ENCODE results near the gene SRSF2.
"Not testable (repeated sequence)": the region's sequence is repeated elsewhere in the genome, so short reads cannot be mapped to it uniquely, and the experiment has no call there.

SRSF2 gene

GRCh38 chr17:76726231-76726775, 10.8 kb downstream of the SRSF2 start, which contains the start of gene JMJD6:
JMJD6 (minus strand) TSS chr17:76726606; CDS start chr17:76726475, 131 bp downstream.
- peak within 1 kb of the TSS; percentile 87 for H3K9ac ChIP-seq (ENCODE audit: low read length)
- peak within 1 kb of the TSS; percentile 94 for H3K18ac ChIP-seq (ENCODE audit: low read length)
- H3K4me2 ChIP-seq (ENCODE audit: low read length) = peak within 1 kb of the TSS; percentile 93
- H2BK15ac ChIP-seq (replicated peaks; ENCODE audit: low read depth) = no peak within 1 kb of the TSS
- no peaks in the 10 kb centered on the region for H3K27me3 ChIP-seq (ENCODE audit: insufficient read depth, low read length, poor library complexity)
- H3K4ac ChIP-seq (ENCODE audit: low read depth, low read length) = peak within 1 kb of the TSS; percentile 90
- DNase-seq = peak; percentile 98
- H2BK120ac ChIP-seq (ENCODE audit: low read depth, low read length) = peak within 1 kb of the TSS; percentile 54
- H3K4me1 ChIP-seq (ENCODE audit: control insufficient read depth, low read depth, low read length) = peaks cover 2% of the 10 kb centered on the region
- H3K4me3 ChIP-seq (ENCODE audit: low read length) = peak within 1 kb of the TSS; percentile 94
- WGBS (ENCODE audit: extremely low coverage, insufficient coverage, low lambda C conversion rate) = no CpG with 5 or more reads among the region's 60 CpGs
- peaks cover 15% of the 10 kb centered on the region for H3K79me2 ChIP-seq (ENCODE audit: control insufficient read depth, insufficient read depth, low read length)
- no peak within 1 kb of the TSS for H2AK5ac ChIP-seq (ENCODE audit: low read length)
- peak within 1 kb of the TSS; percentile 87 for H3K27ac ChIP-seq (ENCODE audit: low read depth, low read length)
- H2BK5ac ChIP-seq (ENCODE audit: low read length) = peak within 1 kb of the TSS; percentile 86
- H4K5ac ChIP-seq (ENCODE audit: low read length) = no peak within 1 kb of the TSS
- H3K56ac ChIP-seq (ENCODE audit: low read length) = peak within 1 kb of the TSS; percentile 96
- H3K79me1 ChIP-seq (ENCODE audit: low read length) = peaks cover 6% of the 10 kb centered on the region
- H3K23ac ChIP-seq (ENCODE audit: low read length) = peak within 1 kb of the TSS; percentile 57
- peaks cover 7% of the 10 kb centered on the region for H3K36me3 ChIP-seq (ENCODE audit: control insufficient read depth, insufficient read depth, low read length)
- no peak within 1 kb of the TSS for H4K8ac ChIP-seq (ENCODE audit: low read depth, low read length)

GRCh38 chr17:76725580-76726230, 11.4 kb downstream of the SRSF2 start:
- H2BK120ac ChIP-seq (ENCODE audit: low read depth, low read length) = no peak overlapping the region
- peak overlapping the region; percentile 93 for H3K56ac ChIP-seq (ENCODE audit: low read length)
- no CpG with 5 or more reads among the region's 38 CpGs for whole genome bisulfite sequencing (ENCODE audit: extremely low coverage, insufficient coverage, low lambda C conversion rate)
- H3K4me3 ChIP-seq (ENCODE audit: low read length) = peak overlapping the region; percentile 94
- H3K18ac ChIP-seq (ENCODE audit: low read length) = peak overlapping the region; percentile 53
- H2BK15ac ChIP-seq (replicated peaks; ENCODE audit: low read depth) = no peak overlapping the region
- H3K27me3 ChIP-seq (ENCODE audit: insufficient read depth, low read length, poor library complexity) = no peaks in the 10 kb centered on the region
- H2AK5ac ChIP-seq (ENCODE audit: low read length) = no peak overlapping the region
- H3K79me2 ChIP-seq (ENCODE audit: control insufficient read depth, insufficient read depth, low read length) = peaks cover 15% of the 10 kb centered on the region
- H3K4ac ChIP-seq (ENCODE audit: low read depth, low read length) = peak overlapping the region; percentile 20
- H2BK5ac ChIP-seq (ENCODE audit: low read length) = no peak overlapping the region
- DNase-seq = peak; percentile 42
- peak overlapping the region; percentile 57 for H3K23ac ChIP-seq (ENCODE audit: low read length)
- H3K36me3 ChIP-seq (ENCODE audit: control insufficient read depth, insufficient read depth, low read length) = peaks cover 10% of the 10 kb centered on the region
- peak overlapping the region; percentile 87 for H3K27ac ChIP-seq (ENCODE audit: low read depth, low read length)
- no peak overlapping the region for H4K5ac ChIP-seq (ENCODE audit: low read length)
- H4K8ac ChIP-seq (ENCODE audit: low read depth, low read length) = no peak overlapping the region
- peaks cover 6% of the 10 kb centered on the region for H3K79me1 ChIP-seq (ENCODE audit: low read length)
- peak overlapping the region; percentile 93 for H3K4me2 ChIP-seq (ENCODE audit: low read length)
- peaks cover 2% of the 10 kb centered on the region for H3K4me1 ChIP-seq (ENCODE audit: control insufficient read depth, low read depth, low read length)
- peak overlapping the region; percentile 85 for H3K9ac ChIP-seq (ENCODE audit: low read length)

- Histone ChIP-seq H3K18ac (ENCODE audit: low read length) (no peak overlapping the region), H2BK120ac (ENCODE audit: low read depth, low read length) (no peak overlapping the region), H2BK5ac (ENCODE audit: low read length) (no peak overlapping the region), H3K4me1 (ENCODE audit: control insufficient read depth, low read depth, low read length) (peaks cover 2% of the 10 kb centered on the region), H2AK5ac (ENCODE audit: low read length) (no peak overlapping the region), H3K9ac (ENCODE audit: low read length) (no peak overlapping the region), H3K56ac (ENCODE audit: low read length) (no peak overlapping the region), H3K4ac (ENCODE audit: low read depth, low read length) (no peak overlapping the region), H3K79me2 (ENCODE audit: control insufficient read depth, insufficient read depth, low read length) (peaks cover 15% of the 10 kb centered on the region), H3K4me3 (ENCODE audit: low read length) (no peak overlapping the region), H4K5ac (ENCODE audit: low read length) (no peak overlapping the region), H3K79me1 (ENCODE audit: low read length) (peaks cover 6% of the 10 kb centered on the region), H3K23ac (ENCODE audit: low read length) (no peak overlapping the region), H3K4me2 (ENCODE audit: low read length) (no peak overlapping the region), H3K27me3 (ENCODE audit: insufficient read depth, low read length, poor library complexity) (no peaks in the 10 kb centered on the region), H3K27ac (ENCODE audit: low read depth, low read length) (no peak overlapping the region), H4K8ac (ENCODE audit: low read depth, low read length) (no peak overlapping the region), H3K36me3 (ENCODE audit: control insufficient read depth, insufficient read depth, low read length) (peaks cover 17% of the 10 kb centered on the region), H2BK15ac (replicated peaks; ENCODE audit: low read depth) (no peak overlapping the region)
- no CpG with 5 or more reads among the region's 9 CpGs for WGBS (ENCODE audit: extremely low coverage, insufficient coverage, low lambda C conversion rate)
- no peak for DNase-seq
These were observed 13.3 kb downstream of the SRSF2 start for GRCh38 chr17:76723812-76724211.

- H3K56ac ChIP-seq (ENCODE audit: low read length); H2BK5ac ChIP-seq (ENCODE audit: low read length); H3K4me3 ChIP-seq (ENCODE audit: low read length); H3K9ac ChIP-seq (ENCODE audit: low read length); H3K27me3 ChIP-seq (ENCODE audit: insufficient read depth, low read length, poor library complexity); H2AK5ac ChIP-seq (ENCODE audit: low read length); H3K4ac ChIP-seq (ENCODE audit: low read depth, low read length); H2BK15ac ChIP-seq (replicated peaks; ENCODE audit: low read depth); H3K4me1 ChIP-seq (ENCODE audit: control insufficient read depth, low read depth, low read length); H3K18ac ChIP-seq (ENCODE audit: low read length); H4K5ac ChIP-seq (ENCODE audit: low read length); H3K79me1 ChIP-seq (ENCODE audit: low read length); H3K27ac ChIP-seq (ENCODE audit: low read depth, low read length); H2BK120ac ChIP-seq (ENCODE audit: low read depth, low read length); H3K4me2 ChIP-seq (ENCODE audit: low read length); H4K8ac ChIP-seq (ENCODE audit: low read depth, low read length); DNase-seq; H3K23ac ChIP-seq (ENCODE audit: low read length): not testable (repeated sequence)
- Histone ChIP-seq H3K36me3 (ENCODE audit: control insufficient read depth, insufficient read depth, low read length) (peaks cover 22% of the 10 kb centered on the region), H3K79me2 (ENCODE audit: control insufficient read depth, insufficient read depth, low read length) (peaks cover 14% of the 10 kb centered on the region)
- no CpG with 5 or more reads among the region's 8 CpGs for WGBS (ENCODE audit: extremely low coverage, insufficient coverage, low lambda C conversion rate)
These were observed 14.2 kb downstream of the SRSF2 start for GRCh38 chr17:76722977-76723376.

- peaks cover 6% of the 10 kb centered on the region for H3K79me1 ChIP-seq (ENCODE audit: low read length)
- no peak overlapping the region for H2BK120ac ChIP-seq (ENCODE audit: low read depth, low read length)
- no peak overlapping the region for H2BK5ac ChIP-seq (ENCODE audit: low read length)
- no peak for DNase-seq
- H2AK5ac ChIP-seq (ENCODE audit: low read length) = no peak overlapping the region
- no peak overlapping the region for H3K27ac ChIP-seq (ENCODE audit: low read depth, low read length)
- no peak overlapping the region for H3K56ac ChIP-seq (ENCODE audit: low read length)
- WGBS (ENCODE audit: extremely low coverage, insufficient coverage, low lambda C conversion rate) = no CpG with 5 or more reads among the region's 8 CpGs
- H3K4me2 ChIP-seq (ENCODE audit: low read length) = no peak overlapping the region
- peaks cover 2% of the 10 kb centered on the region for H3K4me1 ChIP-seq (ENCODE audit: control insufficient read depth, low read depth, low read length)
- H3K36me3 ChIP-seq (ENCODE audit: control insufficient read depth, insufficient read depth, low read length) = peaks cover 23% of the 10 kb centered on the region
- H4K5ac ChIP-seq (ENCODE audit: low read length) = no peak overlapping the region
- H2BK15ac ChIP-seq (replicated peaks; ENCODE audit: low read depth) = no peak overlapping the region
- no peak overlapping the region for H3K23ac ChIP-seq (ENCODE audit: low read length)
- H3K18ac ChIP-seq (ENCODE audit: low read length) = no peak overlapping the region
- no peak overlapping the region for H4K8ac ChIP-seq (ENCODE audit: low read depth, low read length)
- H3K27me3 ChIP-seq (ENCODE audit: insufficient read depth, low read length, poor library complexity) = no peaks in the 10 kb centered on the region
- H3K9ac ChIP-seq (ENCODE audit: low read length) = no peak overlapping the region
- H3K79me2 ChIP-seq (ENCODE audit: control insufficient read depth, insufficient read depth, low read length) = peaks cover 7% of the 10 kb centered on the region
- H3K4ac ChIP-seq (ENCODE audit: low read depth, low read length) = no peak overlapping the region
- H3K4me3 ChIP-seq (ENCODE audit: low read length) = no peak overlapping the region
These were observed 14.9 kb downstream of the SRSF2 start for GRCh38 chr17:76722279-76722678.

All from mesendoderm (in vitro differentiated cells).